Right atrium auricular region (tissue), 2 donors: ENCODE measurements around the gene CXorf65. TPM values are rescaled to one million over a fixed set of nuclear protein-coding genes. Genes with fewer than 3 reads are reported as not detected.

ENCODE experiments used
- DNase-seq: peaks from one replicate; pipeline ENCODE4 v3.0.0-alpha.2; 2019; ENCODE audit warnings: low spot score
- H3K27ac ChIP-seq, 2 donors: fragments of 200-600 bp; sonication (generic); 1 replicate in 1 of 2; 2 replicates in 1 of 2; pipeline ENCODE4 v1.5.1; 2016 to 2019
- H3K27me3 ChIP-seq, 2 donors: fragments of 200-600 bp; sonication (generic); one replicate each; pipeline versions ENCODE4 v1.5.1 to v1.6.0; 2017 to 2019
- H3K36me3 ChIP-seq: fragments of 200-600 bp; sonication (generic); one replicate; pipeline ENCODE4 v1.5.1; 2016
- H3K4me1 ChIP-seq, 2 donors: fragments of 200-600 bp; sonication (generic); one replicate each; pipeline versions ENCODE4 v1.5.1 to v1.6.0; 2017 to 2019
- H3K4me3 ChIP-seq, 2 donors: fragments of 200-600 bp; sonication (generic); 1 replicate in 1 of 2; 2 replicates in 1 of 2; pipeline ENCODE4 v1.5.1; 2017 to 2019; ENCODE audit warnings: mild to moderate bottlenecking in 1 of 2, moderate library complexity in 1 of 2
- H3K9me3 ChIP-seq, 2 donors: fragments of 200-600 bp; sonication (generic); one replicate each; pipeline ENCODE4 v1.5.1; 2019
- CTCF ChIP-seq, 2 donors: fragments of 200-600 bp; sonication (generic); IDR thresholded peaks; one replicate each; pipeline ENCODE4 v1.5.1; 2019; ENCODE audit warnings: antibody characterized with exemption in 2 of 2
- total RNA-seq, 2 donors: library from RNA; depleted of rRNA; stranded (reverse); fragments of >200 nt; gene quantifications; one replicate each; pipeline ENCODE4 v1.1.0, GENCODE V29; 2016

Gene CXorf65
- total RNA-seq, 2 donors from 2014 or later, result not detected

- Histone ChIP-seq H3K4me1 (no peaks in the 10 kb centered on the region), H3K27ac (no peak within 1 kb of the TSS), H3K4me3 (no peak within 1 kb of the TSS), H3K36me3 (no peaks in the 10 kb centered on the region), H3K9me3 (no peaks in the 10 kb centered on the region), H3K27me3 (no peaks in the 10 kb centered on the region)
- TF ChIP-seq CTCF (IDR thresholded peaks at IDR 0.05), result no peak
- no peak for DNase-seq
Observed at GRCh38 chrX:71111141-71111843, 4.8 kb upstream of the CXorf65 start, which contains the start of gene IL2RG. IL2RG (minus strand) TSS chrX:71111577; CDS start chrX:71111539, 38 bp downstream.

- TF ChIP-seq CTCF (IDR thresholded peaks at IDR 0.05), result no peak
- Histone ChIP-seq H3K36me3 (no peaks in the 10 kb centered on the region), H3K27ac (no peak overlapping the region), H3K9me3 (no peaks in the 10 kb centered on the region), H3K4me1 (no peaks in the 10 kb centered on the region), H3K27me3 (no peaks in the 10 kb centered on the region), H3K4me3 (no peak overlapping the region)
- no peak for DNase-seq
Observed at GRCh38 chrX:71109051-71109450, 2.5 kb upstream of the CXorf65 start.

- no peaks in the 10 kb centered on the region for H3K4me1 ChIP-seq
- H3K4me3 ChIP-seq, result no peak overlapping the region
- no peaks in the 10 kb centered on the region for H3K9me3 ChIP-seq
- H3K27me3 ChIP-seq, result no peaks in the 10 kb centered on the region
- TF ChIP-seq CTCF (IDR thresholded peaks at IDR 0.05), result no peak
- H3K27ac ChIP-seq, result no peak overlapping the region
- no peak for DNase-seq
- no peaks in the 10 kb centered on the region for H3K36me3 ChIP-seq
Observed at GRCh38 chrX:71107762-71108360, 1.3 kb upstream of the CXorf65 start.

GRCh38 chrX:71107245-71107644, 705 bp upstream of the CXorf65 start:
- no peaks in the 10 kb centered on the region for H3K4me1 ChIP-seq
- TF ChIP-seq CTCF (IDR thresholded peaks at IDR 0.05), result no peak
- no peaks in the 10 kb centered on the region for H3K9me3 ChIP-seq
- DNase-seq, result no peak
- H3K4me3 ChIP-seq, result no peak overlapping the region
- H3K27me3 ChIP-seq, result no peaks in the 10 kb centered on the region
- no peak overlapping the region for H3K27ac ChIP-seq
- H3K36me3 ChIP-seq, result no peaks in the 10 kb centered on the region

GRCh38 chrX:71105628-71106027, 912 bp downstream of the CXorf65 start:
- TF ChIP-seq CTCF (IDR thresholded peaks at IDR 0.05), result no peak
- no peaks in the 10 kb centered on the region for H3K27me3 ChIP-seq
- H3K36me3 ChIP-seq, result no peaks in the 10 kb centered on the region
- no peak overlapping the region for H3K27ac ChIP-seq
- H3K4me1 ChIP-seq, result no peaks in the 10 kb centered on the region
- DNase-seq, result no peak
- H3K4me3 ChIP-seq, result no peak overlapping the region
- no peaks in the 10 kb centered on the region for H3K9me3 ChIP-seq
